Stimulated activated CD8-positive, alpha-beta memory T cell treated with anti-CD3 and anti-CD28 coated beads, Interleukin-2, amount 100 ng/mL, for 48 hours (primary cell): ENCODE measurements around the gene FGF6.

Experiments used
- DNase-seq, 2 donors: peaks; one replicate each; pipeline ENCODE4 v3.0.0-alpha.2; 2020; ENCODE audit warnings: low read depth in 2 of 2

FGF6 gene

GRCh38 chr12:4447151-4447550 is 1.5 kb upstream of the FGF6 start:
- DNase-seq: no peak

DNA sequence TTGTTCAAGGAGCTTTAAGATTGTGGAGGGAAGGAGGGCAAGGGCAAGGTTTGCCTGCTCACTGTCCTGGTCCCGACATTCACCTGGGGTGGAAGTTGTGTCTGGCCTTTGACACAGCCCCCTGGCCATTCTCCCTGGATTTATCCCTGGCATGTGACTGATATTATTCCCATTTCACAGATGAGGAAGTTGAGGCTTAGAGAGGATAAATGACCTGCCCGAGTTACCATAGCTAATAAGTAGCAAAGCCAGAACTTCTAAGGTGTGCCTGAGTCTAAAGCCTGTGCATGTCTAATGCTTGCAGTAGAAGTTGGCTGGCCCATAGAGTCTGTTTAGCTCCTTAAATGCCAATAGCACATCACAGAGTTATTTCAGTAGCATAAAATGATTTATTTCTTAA is 720 bp upstream of the FGF6 start:
- DNase-seq: no peak

DNA sequence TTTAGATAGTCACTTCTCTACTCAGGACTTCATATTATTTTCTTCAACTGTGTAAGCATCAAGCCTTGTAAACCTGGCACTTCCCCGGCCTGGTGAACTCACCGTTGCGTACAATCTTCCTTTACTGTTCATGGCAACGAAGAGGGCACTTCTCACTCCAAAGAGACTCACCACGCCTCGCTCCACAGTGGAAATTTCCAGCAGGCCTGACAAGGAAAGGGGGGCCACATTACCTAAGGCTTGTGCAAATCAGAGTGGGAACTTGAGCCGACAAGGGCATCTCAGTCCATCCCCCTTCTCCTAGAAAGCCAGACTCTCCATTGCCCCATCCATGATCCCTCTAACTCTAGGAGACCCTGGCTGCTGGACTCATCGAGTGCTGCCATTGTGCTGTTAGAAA is 1.6 kb downstream of the FGF6 start:
- DNase-seq: no peak

DNA sequence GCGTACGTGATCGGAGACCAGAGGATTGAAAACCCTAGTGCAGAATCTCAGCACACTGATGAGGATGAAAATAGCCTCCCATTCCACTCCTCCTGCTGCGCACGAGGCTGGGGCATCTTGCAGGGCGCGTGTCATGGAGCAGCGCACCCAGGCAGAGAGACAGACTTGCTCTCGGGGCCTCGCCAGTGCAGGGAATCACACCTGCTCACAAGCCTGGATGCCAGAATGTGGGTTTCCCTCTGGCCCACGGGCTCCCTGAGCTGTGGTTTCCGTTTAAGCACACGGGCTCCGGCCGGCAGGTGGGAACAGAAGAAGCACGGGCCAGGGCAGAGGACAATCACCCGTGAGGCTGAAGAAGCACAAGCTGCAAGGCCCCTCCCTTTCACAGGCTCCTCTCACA is 2.0 kb downstream of the FGF6 start:
- DNase-seq: no peak

DNA sequence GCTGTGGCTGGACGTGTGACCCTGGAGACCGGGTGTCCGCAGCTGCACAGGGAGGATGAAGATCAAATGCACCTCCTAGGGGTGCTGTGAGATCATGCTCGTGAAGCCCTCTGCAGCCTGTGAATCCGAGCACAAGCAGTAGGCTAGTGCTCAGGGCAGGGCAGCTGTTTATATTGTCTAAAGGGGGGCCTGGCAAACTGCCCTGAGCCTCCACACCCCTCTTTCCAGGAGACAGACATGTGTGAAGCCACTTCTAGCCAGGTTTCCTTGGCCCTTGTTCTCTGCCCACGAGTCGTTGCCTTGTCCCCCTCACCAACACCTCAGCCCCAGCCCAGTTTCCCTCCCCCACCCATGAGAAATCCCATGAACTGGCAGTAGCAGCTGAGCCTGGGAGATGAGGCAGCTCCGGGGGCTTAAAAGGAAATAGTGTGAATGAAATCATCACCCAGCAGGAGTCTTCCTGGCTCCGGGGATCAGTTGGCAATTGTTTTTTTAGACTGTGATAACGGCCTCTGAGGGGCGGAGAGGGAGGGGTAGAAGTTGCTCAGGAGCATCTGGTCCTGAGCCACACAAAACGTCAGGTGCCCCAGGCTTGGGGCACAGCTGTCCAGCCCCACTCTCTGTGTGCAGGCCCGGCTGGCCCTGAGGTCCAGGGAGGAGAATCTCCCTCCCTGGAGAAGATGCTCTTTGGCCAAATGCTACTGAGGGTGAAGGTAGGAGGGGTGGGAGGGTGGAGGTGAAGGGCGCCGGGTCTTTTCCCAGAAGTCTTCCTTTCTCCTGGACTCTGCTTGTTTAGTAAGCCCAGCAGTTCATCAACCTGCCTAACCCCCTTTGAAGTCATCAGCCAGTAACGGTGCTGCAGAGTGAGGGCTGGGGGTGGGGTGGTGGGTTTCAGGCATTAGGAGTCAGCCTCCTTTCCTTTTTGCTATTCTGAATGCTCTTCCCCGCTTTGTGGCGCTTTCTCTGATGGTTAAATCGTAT is 4.0 kb downstream of the FGF6 start:
- DNase-seq: no peak

DNA sequence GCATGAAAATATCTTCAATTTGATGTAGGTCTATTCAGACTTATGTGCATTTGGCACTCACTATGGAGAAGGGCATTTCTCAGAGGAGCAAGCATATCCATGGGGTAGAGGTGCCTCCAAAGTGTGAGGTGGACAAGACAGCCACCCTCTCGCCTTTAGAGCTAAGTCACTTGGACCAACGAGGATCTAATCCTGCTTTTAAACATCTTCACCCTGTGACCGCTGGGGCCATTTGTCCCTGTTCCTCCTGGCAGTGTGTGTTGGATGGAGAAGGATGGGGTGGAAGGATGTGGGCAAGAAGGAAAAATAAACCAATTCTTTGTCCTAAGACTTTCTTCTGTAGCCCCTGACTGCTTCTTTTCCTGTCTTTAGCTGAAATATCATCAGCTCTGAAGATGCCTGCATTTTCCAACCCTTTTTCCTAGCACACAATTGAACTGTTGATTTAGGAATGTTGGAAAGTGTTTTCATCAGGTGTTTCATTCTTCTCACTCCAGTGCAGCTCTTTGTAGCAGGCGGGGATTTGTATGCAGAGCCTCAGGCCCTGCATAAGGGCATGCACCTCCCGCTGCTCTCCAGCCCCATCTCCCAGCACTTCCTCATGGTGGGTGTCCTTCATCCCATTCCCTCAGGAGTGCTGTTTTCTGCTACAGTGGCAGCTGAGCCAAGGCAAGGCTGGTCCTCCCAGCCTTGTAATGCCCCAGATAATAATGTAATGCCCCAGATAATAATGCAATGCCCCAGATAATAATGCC is 5.3 kb downstream of the FGF6 start:
- no peak for DNase-seq

GRCh38 chr12:4439736-4440135 is 5.9 kb downstream of the FGF6 start:
- DNase-seq: no peak

GRCh38 chr12:4438834-4439596 is 6.6 kb downstream of the FGF6 start:
- DNase-seq: no peak

DNA sequence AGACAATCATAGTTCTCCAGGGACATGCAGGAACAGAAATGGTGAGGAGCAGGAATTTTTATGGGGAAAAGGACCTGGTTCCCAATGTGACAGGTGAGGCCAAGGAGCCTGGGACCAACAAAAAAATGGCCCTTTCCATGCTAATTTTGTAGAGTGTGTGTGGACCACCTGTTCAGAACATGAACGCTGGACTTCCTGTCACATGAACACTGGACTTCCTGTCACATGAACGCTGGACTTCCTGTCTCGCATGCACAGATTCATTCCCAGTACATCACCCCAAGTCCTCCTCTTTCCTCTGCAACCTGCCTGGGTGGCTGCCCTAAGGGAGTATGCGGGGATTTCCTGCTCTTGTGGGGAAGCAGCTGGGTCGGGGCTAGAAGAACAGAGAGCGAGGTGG is 10.1 kb downstream of the FGF6 start:
- no peak for DNase-seq

- no peak for DNase-seq
These were observed 10.7 kb downstream of the FGF6 start for GRCh38 chr12:4434706-4435425.

- no peak for DNase-seq
These were observed 11.3 kb downstream of the FGF6 start for GRCh38 chr12:4434301-4434700.

DNA sequence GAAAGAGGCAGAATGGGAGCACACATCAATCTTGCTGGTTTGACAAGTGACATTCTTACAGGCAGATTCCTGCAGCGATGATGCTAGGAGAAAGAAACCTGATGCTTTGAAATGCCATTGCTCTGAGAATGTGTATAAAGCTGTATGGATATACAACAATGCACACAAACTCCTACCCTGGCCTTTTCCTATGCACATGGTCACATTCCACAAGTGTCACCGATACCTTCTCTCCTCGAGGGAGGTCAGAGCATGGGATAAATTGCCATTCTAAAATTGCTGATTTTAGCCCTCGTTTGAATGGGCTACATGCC is 11.9 kb downstream of the FGF6 start:
- DNase-seq: no peak

DNA sequence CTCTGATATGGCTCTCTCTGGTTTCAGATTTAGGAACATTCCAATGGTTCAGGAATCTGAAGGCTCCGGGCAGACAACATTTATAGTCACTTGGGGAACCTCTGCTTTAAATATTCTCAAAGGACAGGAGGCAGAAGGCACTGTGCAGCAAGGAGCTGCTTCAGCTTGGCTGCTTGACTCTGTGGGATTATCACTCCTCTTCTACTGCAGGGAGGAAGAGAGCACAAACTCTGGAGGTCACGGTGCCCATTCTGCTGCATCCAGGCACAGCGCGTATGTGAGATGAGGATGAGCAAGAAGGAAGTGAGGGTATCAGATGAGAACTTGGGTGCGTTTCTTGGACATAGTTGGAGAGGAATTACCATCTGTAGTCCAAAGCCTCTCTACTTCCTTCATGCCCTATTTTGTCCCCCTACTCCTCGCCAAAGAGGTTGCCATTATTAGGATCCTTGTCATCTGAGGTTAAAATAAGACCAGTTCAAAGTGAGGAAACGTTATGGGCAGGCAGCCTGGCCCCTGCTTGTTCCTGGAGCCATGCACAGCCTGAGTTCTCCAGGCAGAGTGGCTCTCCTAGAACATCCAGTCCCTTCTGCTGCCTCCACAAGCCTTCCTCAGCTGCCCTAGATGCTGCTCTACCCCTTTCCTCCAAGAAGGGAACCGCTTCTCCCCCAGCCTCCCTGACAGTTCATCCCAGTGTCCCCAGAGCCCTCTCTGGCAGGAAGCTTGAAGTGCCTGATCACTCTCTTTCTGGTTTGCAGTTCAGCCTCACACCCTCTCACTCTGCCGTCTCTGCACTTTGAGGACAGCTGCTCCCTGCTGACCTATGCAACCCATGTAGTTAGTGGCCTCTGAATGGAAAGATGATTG is 12.5 kb downstream of the FGF6 start:
- DNase-seq: no peak

GRCh38 chr12:4431866-4432265 is 13.7 kb downstream of the FGF6 start:
- no peak for DNase-seq

DNA sequence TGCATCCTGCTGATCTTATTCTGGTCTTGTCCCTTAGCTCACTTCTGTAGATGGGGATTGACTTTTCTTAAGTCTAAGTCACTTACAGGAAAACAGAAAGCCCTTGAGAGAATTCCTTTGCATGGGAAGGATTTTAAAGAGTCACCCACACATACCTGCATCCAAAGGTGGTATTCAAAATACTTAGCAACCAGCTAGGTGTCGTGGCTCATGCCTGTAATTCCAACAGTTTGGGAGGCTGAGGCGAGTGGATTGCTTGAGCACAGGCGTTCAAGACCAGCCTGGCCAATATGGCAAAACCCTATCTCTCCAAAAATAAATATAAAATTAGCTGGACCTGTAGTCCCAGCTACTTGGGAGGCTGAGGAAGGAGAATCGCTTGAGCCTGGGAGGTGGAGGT is 14.2 kb downstream of the FGF6 start:
- DNase-seq: no peak

GRCh38 chr12:4424422-4424821 is 21.2 kb downstream of the FGF6 start:
- no peak for DNase-seq

DNA sequence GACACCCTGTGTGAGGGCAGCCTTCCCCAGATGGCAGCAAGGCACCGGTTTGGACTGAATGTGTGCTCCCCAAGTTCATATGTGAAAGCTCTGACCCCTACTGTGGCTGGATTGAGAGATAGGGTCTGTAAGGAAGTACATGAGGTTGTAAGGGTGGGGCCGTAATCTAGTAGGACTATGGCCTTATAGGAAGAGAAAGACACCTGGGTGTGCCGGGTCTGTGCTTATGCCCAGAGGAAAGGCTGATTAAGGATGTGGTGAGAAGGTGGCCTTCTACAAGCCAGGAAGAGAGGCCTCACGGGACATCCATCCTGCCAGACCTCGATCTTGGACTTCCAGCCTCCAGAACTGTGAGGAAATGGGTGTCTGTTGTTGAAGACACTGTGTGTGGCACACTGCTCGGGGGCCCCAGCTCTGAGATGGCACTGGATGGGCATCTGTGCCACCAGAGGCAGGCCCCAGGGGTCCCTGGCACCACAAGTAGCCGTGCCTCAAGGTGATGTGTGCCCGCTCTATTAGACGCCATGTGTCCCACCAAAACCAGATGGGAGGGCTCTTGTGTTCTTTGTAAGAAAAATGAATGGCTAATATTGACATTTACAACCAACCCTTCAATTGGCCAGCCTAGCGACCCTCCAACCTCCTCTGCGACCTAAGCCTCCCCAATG is 22.0 kb downstream of the FGF6 start:
- no peak for DNase-seq

GRCh38 chr12:4422985-4423384 is 22.6 kb downstream of the FGF6 start:
- DNase-seq: no peak

DNA sequence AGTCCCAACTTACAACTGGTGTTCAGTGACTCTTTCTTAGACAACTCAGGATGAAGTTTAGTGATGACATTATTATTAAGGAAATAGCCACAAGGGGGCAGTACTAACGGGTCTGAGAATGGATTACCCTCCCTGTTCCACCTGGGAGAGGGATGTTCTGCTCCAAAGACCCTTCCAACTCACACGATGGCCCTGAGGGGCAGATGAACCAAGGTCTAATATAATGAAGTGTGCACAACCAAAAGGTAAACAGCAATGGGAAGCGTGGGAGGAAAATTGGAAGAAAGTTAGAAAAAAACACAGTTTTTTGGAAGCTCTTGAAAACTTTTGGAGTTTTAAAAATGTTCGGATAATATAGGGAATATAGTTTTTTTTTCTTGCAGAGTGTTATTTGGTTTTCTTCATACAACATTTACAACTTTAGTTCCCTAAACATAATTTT is 24.0 kb downstream of the FGF6 start:
- no peak for DNase-seq

GRCh38 chr12:4420138-4420670 is 25.4 kb downstream of the FGF6 start:
- no peak for DNase-seq
